ENCODE data around the gene CRB1.
A peak's percentile ranks its signal among the peaks of the same experiment; 100 is the strongest.

The CRB1 gene

GRCh38 chr1:197351821-197352440, 83.9 kb downstream of the CRB1 start:
- no peak for DNase-seq

GRCh38 chr1:197355248-197355995, 87.4 kb downstream of the CRB1 start:
- no peak for DNase-seq

GRCh38 chr1:197356723-197357533, 88.9 kb downstream of the CRB1 start:
- peak in 1 of 2 donors; percentile 24 for DNase-seq

GRCh38 chr1:197358959-197359358, 90.9 kb downstream of the CRB1 start:
- DNase-seq: no peak

GRCh38 chr1:197360068-197360467, 92.0 kb downstream of the CRB1 start:
- DNase-seq: no peak

- DNase-seq: no peak
Measured at GRCh38 chr1:197362871-197363270, 94.8 kb downstream of the CRB1 start.

GRCh38 chr1:197363855-197364254, 95.8 kb downstream of the CRB1 start:
- no peak for DNase-seq

- DNase-seq: no peak
Measured at GRCh38 chr1:197366996-197367395, 98.9 kb downstream of the CRB1 start.

GRCh38 chr1:197367627-197368026, 99.6 kb downstream of the CRB1 start:
- DNase-seq: no peak

- no peak for DNase-seq
Measured at GRCh38 chr1:197374428-197374827, 106.4 kb downstream of the CRB1 start.

GRCh38 chr1:197384471-197384870, 116.4 kb downstream of the CRB1 start:
- no peak for DNase-seq

GRCh38 chr1:197388801-197389200, 120.7 kb downstream of the CRB1 start:
- no peak for DNase-seq

GRCh38 chr1:197390856-197391255, 122.8 kb downstream of the CRB1 start:
- DNase-seq: no peak

- DNase-seq: peak in 1 of 2 donors; percentile 1
Measured at GRCh38 chr1:197391303-197392226, 123.5 kb downstream of the CRB1 start.

- DNase-seq: no peak
Measured at GRCh38 chr1:197392541-197392940, 124.5 kb downstream of the CRB1 start.

GRCh38 chr1:197393105-197393504, 125.1 kb downstream of the CRB1 start:
- DNase-seq: no peak

- no peak for DNase-seq
Measured at GRCh38 chr1:197393772-197394171, 125.7 kb downstream of the CRB1 start.

- DNase-seq: no peak
Measured at GRCh38 chr1:197394831-197395608, 127.0 kb downstream of the CRB1 start.

GRCh38 chr1:197397895-197398294, 129.8 kb downstream of the CRB1 start:
- no peak for DNase-seq

- peak in 1 of 2 donors; percentile 34 for DNase-seq
Measured at GRCh38 chr1:197399755-197400521, 131.9 kb downstream of the CRB1 start.

GRCh38 chr1:197400522-197400902, 132.5 kb downstream of the CRB1 start:
- no peak for DNase-seq

Measured in bone marrow (tissue), 2 donors.